Loucy (cell line): ENCODE data around the gene FCER2.

Experiments
- CTCF ChIP-seq: fragments of 200-600 bp; sonication (generic); conservative IDR thresholded peaks from 2 replicates; pipeline ENCODE4 v1.5.1; 2014; ENCODE audit warnings: mild to moderate bottlenecking, antibody characterized with exemption, low read length
- EZH2phosphoT487 ChIP-seq: fragments of 200-600 bp; IDR thresholded peaks from 2 replicates; pipeline ENCODE4 v1.6.1; 2018; ENCODE audit warnings: antibody characterized with exemption, mild to moderate bottlenecking, moderate library complexity, borderline replicate concordance

GRCh38 chr19:7674010-7675005 is 27.6 kb downstream of the FCER2 start:
- TF ChIP-seq EZH2phosphoT487 (no peak), CTCF (no peak)
